HCT116 (cell line): ENCODE results near the gene TLR8. TPM values are rescaled to one million over a fixed set of nuclear protein-coding genes. Genes with fewer than 3 reads are reported as not detected.

Source experiments
- ATAC-seq: fragments of 200-7000 bp; cut with Tn5 transposase; 2 replicates; pipeline ENCODE4 v1.9.1; 2020; ENCODE audit warnings: mild to moderate bottlenecking, moderate library complexity
- BruUV-seq: library from RNA; stranded (reverse); fragments of 400-500 nt; replicated peaks from 2 replicates; lab custom pipeline; 2021; lab: Mats Ljungman, UMichigan
- CTCF ChIA-PET: fragments of 300-600 bp; sonication (Branson Sonifier 250); formaldehyde crosslinking; loops from one replicate; lab custom pipeline; 2021; ENCODE audit warnings: antibody characterized with exemption; lab: Charles Lee
- POLR2A ChIA-PET: fragments of 300-600, 350-600 bp; sonication (Branson Sonifier 250); formaldehyde crosslinking; loops from one replicate; lab custom pipeline; 2021; ENCODE audit warnings: antibody characterized with exemption; lab: Charles Lee
- RAD21 ChIA-PET, 2 experiments: fragments of 300-600 bp; sonication (Branson Sonifier 250); formaldehyde crosslinking; loops; one replicate each; lab custom pipeline; 2023; ENCODE audit warnings: low total read pairs in 2 of 2; ENCODE audit not compliant: uncharacterized antibody in 2 of 2, unreplicated experiment in 2 of 2, low non-redundant PET in 1 of 2; lab: Charles Lee
- DNase-seq: peaks from one replicate; pipeline ENCODE4 v3.0.0-alpha.2; 2010; ENCODE audit warnings: low read depth, low spot score
- H2AFZ ChIP-seq: fragments of 200-600 bp; shearing (Covaris generic), sonication (generic); 2 replicates; pipeline ENCODE4 v1.6.1; 2017; ENCODE audit warnings: low read depth, mixed run types, mixed read lengths, antibody characterized with exemption, low read length; ENCODE audit not compliant: poor library complexity, severe bottlenecking
- H3K27ac ChIP-seq: 2 replicates; pipeline ENCODE4 v1.5.1; 2012; ENCODE audit warnings: low read depth, low read length
- H3K27me3 ChIP-seq: fragments of 200-600 bp; sonication (generic); 2 replicates; pipeline ENCODE4 v1.6.1; 2016; ENCODE audit warnings: mixed run types, low read length, mixed read lengths; ENCODE audit not compliant: insufficient read depth
- H3K36me3 ChIP-seq, 2 experiments: fragments of 200-500 bp in 1 of 2; fragments of 200-600 bp in 1 of 2; sonication (Bioruptor generic) in 1 of 2; sonication (generic) in 1 of 2; 2 replicates each; pipeline versions ENCODE4 v1.5.1 to v1.6.1; 2014 to 2016; ENCODE audit warnings: low read length in 2 of 2, inconsistent platforms in 1 of 2, mixed read lengths in 1 of 2, mixed run types in 1 of 2; ENCODE audit not compliant: insufficient read depth in 2 of 2, control insufficient read depth in 1 of 2
- H3K4me1 ChIP-seq, 2 experiments: fragments of 200-600 bp in 1 of 2; sonication (generic) in 1 of 2; 2 replicates each; pipeline versions ENCODE4 v1.5.1 to v1.6.1; 2012 to 2017; ENCODE audit warnings: low read length in 2 of 2, inconsistent platforms in 1 of 2, mild to moderate bottlenecking in 1 of 2, mixed read lengths in 1 of 2, mixed run types in 1 of 2, moderate library complexity in 1 of 2; ENCODE audit not compliant: insufficient read depth in 2 of 2, control insufficient read depth in 1 of 2
- H3K4me2 ChIP-seq: fragments of 200-600 bp; sonication (generic); 2 replicates; pipeline ENCODE4 v1.6.1; 2017; ENCODE audit warnings: mixed run types, low read length, mixed read lengths
- H3K4me3 ChIP-seq, 2 experiments: fragments of 200-600 bp in 1 of 2; sonication (generic) in 1 of 2; replicated peaks in 1 of 2; 2 replicates each; pipeline ENCODE4 v1.5.1; 2011 to 2016; ENCODE audit warnings: low read length in 2 of 2, control low read depth in 1 of 2, low read depth in 1 of 2, mild to moderate bottlenecking in 1 of 2, mixed read lengths in 1 of 2, mixed run types in 1 of 2
- H3K79me2 ChIP-seq: fragments of 200-600 bp; sonication (generic); 2 replicates; pipeline ENCODE4 v1.6.1; 2017; ENCODE audit warnings: mild to moderate bottlenecking, mixed run types, low read length, moderate library complexity, mixed read lengths; ENCODE audit not compliant: insufficient read depth
- H3K9ac ChIP-seq: fragments of 200-600 bp; sonication (generic); 2 replicates; pipeline ENCODE4 v1.6.1; 2016; ENCODE audit warnings: low read length, mixed read lengths
- H3K9me2 ChIP-seq: fragments of 200-600 bp; sonication (generic), shearing (Covaris generic); 2 replicates; pipeline ENCODE4 v1.6.1; 2017; ENCODE audit warnings: mixed run types, mild to moderate bottlenecking, moderate library complexity; ENCODE audit not compliant: insufficient read depth
- H3K9me3 ChIP-seq, 2 experiments: fragments of 200-500 bp in 1 of 2; fragments of 200-600 bp in 1 of 2; sonication (Bioruptor generic) in 1 of 2; sonication (generic) in 1 of 2; 2 replicates each; pipeline ENCODE4 v1.6.1; 2014 to 2017; ENCODE audit warnings: low read length in 2 of 2, mixed read lengths in 2 of 2, inconsistent platforms in 1 of 2, low read depth in 1 of 2, mild to moderate bottlenecking in 1 of 2, mixed run types in 1 of 2, moderate library complexity in 1 of 2; ENCODE audit not compliant: control insufficient read depth in 1 of 2, insufficient read depth in 1 of 2
- H4K20me1 ChIP-seq: fragments of 200-600 bp; sonication (generic), shearing (Covaris generic); 2 replicates; pipeline ENCODE4 v1.6.1; 2017; ENCODE audit warnings: mixed run types, mild to moderate bottlenecking, moderate library complexity; ENCODE audit not compliant: insufficient read depth
- CBX3 ChIP-seq: IDR thresholded peaks from 2 replicates; pipeline ENCODE4 v1.6.1; 2012; ENCODE audit warnings: low read depth
- CEBPB ChIP-seq: IDR thresholded peaks from 2 replicates; pipeline ENCODE4 v1.6.1; 2012; ENCODE audit warnings: low read depth
- CTCF ChIP-seq, 3 experiments: fragments of 200-600 bp in 1 of 3; sonication (generic) in 1 of 3; IDR thresholded peaks in 2 of 3; conservative IDR thresholded peaks in 1 of 3; 2 replicates each; pipeline ENCODE4 v1.5.1; 2012 to 2017; ENCODE audit warnings: low read depth in 2 of 3, low read length in 2 of 3, antibody characterized with exemption in 1 of 3, borderline replicate concordance in 1 of 3, control low read depth in 1 of 3, mild to moderate bottlenecking in 1 of 3, mixed read lengths in 1 of 3, mixed run types in 1 of 3, moderate library complexity in 1 of 3; ENCODE audit not compliant: insufficient read depth in 1 of 3
- EGR1 ChIP-seq: IDR thresholded peaks from 2 replicates; pipeline ENCODE4 v1.6.1; 2012; ENCODE audit warnings: low read depth
- EZH2 ChIP-seq: fragments of 200-600 bp; sonication (generic); IDR thresholded peaks from 2 replicates; pipeline ENCODE4 v1.6.1; 2017; ENCODE audit warnings: antibody characterized with exemption, mixed run types
- EZH2phosphoT487 ChIP-seq: fragments of 200-600 bp; IDR thresholded peaks from 2 replicates; pipeline ENCODE4 v1.6.1; 2018; ENCODE audit warnings: antibody characterized with exemption, borderline replicate concordance
- JUND ChIP-seq: IDR thresholded peaks from 2 replicates; pipeline ENCODE4 v1.6.1; 2012
- MAX ChIP-seq: IDR thresholded peaks from 2 replicates; pipeline ENCODE4 v1.6.1; 2012
- POLR2A ChIP-seq: IDR thresholded peaks from 2 replicates; pipeline ENCODE4 v1.7.0; 2011; ENCODE audit warnings: borderline replicate concordance; ENCODE audit not compliant: insufficient read depth, insufficient read length; ENCODE audit errors: extremely low read depth
- POLR2AphosphoS5 ChIP-seq: IDR thresholded peaks from 2 replicates; pipeline ENCODE4 v1.6.1; 2011; ENCODE audit warnings: mild to moderate bottlenecking, low read depth, low read length, moderate library complexity
- RAD21 ChIP-seq: IDR thresholded peaks from 2 replicates; pipeline ENCODE4 v1.6.1; 2012; ENCODE audit warnings: low read depth, mild to moderate bottlenecking
- SIN3A ChIP-seq: IDR thresholded peaks from 2 replicates; pipeline ENCODE4 v1.6.1; 2012; ENCODE audit warnings: low read depth
- SRF ChIP-seq: IDR thresholded peaks from 2 replicates; pipeline ENCODE4 v1.6.1; 2012; ENCODE audit warnings: low read depth
- TCF7L2 ChIP-seq: IDR thresholded peaks from 2 replicates; pipeline ENCODE4 v1.7.0; 2011; ENCODE audit warnings: borderline replicate concordance, inconsistent platforms; ENCODE audit not compliant: insufficient read depth, insufficient read length; ENCODE audit errors: extremely low read depth
- YY1 ChIP-seq: IDR thresholded peaks from 2 replicates; pipeline ENCODE4 v1.6.1; 2011; ENCODE audit warnings: low read length, low read depth, moderate library complexity, mild to moderate bottlenecking; ENCODE audit not compliant: insufficient replicate concordance; ENCODE audit errors: extremely low read depth
- ZNF274 ChIP-seq: fragments of 200-500 bp; sonication (Bioruptor generic); IDR thresholded peaks from 2 replicates; pipeline ENCODE4 v1.6.1; 2014; ENCODE audit warnings: mild to moderate bottlenecking, low read depth, low read length, inconsistent platforms
- intact Hi-C: fragments of 100-400 bp; cut with micrococcal nuclease; formaldehyde crosslinking; loops from 2 replicates; pipeline ENCODE4 v1.10.0; 2022
- total RNA-seq: library from RNA; stranded (reverse); gene quantifications from one replicate; pipeline ENCODE4 v1.2.1, GENCODE V29; 2021; ENCODE audit not compliant: unreplicated experiment
- TF ChIP-seq, protein P1 (sequence below): IDR thresholded peaks from 2 replicates; pipeline ENCODE4 v1.6.1; 2011; ENCODE audit warnings: mild to moderate bottlenecking, low read length, moderate library complexity; ENCODE audit not compliant: insufficient replicate concordance; ENCODE audit errors: extremely low read depth
- TF ChIP-seq, protein P2 (sequence below): IDR thresholded peaks from 2 replicates; pipeline ENCODE4 v1.6.1; 2012

Gene TLR8
- total RNA-seq, 1 experiment from 2014 or later, result not detected

DNA sequence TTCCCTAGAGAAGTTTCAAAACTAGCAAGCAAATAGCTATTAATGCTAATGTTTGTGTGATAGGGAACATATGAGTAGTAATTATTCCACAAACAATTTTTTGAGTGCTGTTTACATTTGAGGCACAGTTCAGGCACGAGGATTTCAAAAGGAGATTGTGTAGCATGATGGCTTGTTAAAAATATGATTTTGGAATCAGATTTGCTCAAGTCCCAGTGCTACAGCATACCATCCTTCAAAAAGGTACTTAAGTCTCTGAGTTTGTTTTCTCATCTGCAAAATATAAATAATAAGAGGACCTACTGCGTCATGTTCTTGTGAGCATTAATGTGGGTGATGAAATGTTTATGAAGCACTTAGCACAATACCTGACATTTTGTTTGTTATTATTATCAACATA is 11.3 kb downstream of the TLR8 start (continued):
- TF ChIP-seq, protein P1, sequence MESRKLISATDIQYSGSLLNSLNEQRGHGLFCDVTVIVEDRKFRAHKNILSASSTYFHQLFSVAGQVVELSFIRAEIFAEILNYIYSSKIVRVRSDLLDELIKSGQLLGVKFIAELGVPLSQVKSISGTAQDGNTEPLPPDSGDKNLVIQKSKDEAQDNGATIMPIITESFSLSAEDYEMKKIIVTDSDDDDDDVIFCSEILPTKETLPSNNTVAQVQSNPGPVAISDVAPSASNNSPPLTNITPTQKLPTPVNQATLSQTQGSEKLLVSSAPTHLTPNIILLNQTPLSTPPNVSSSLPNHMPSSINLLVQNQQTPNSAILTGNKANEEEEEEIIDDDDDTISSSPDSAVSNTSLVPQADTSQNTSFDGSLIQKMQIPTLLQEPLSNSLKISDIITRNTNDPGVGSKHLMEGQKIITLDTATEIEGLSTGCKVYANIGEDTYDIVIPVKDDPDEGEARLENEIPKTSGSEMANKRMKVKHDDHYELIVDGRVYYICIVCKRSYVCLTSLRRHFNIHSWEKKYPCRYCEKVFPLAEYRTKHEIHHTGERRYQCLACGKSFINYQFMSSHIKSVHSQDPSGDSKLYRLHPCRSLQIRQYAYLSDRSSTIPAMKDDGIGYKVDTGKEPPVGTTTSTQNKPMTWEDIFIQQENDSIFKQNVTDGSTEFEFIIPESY, result no peak
- TF ChIP-seq JUND (no peak), EGR1 (no peak)
- TF ChIP-seq, all 23 proteins: peak for 0

DNA sequence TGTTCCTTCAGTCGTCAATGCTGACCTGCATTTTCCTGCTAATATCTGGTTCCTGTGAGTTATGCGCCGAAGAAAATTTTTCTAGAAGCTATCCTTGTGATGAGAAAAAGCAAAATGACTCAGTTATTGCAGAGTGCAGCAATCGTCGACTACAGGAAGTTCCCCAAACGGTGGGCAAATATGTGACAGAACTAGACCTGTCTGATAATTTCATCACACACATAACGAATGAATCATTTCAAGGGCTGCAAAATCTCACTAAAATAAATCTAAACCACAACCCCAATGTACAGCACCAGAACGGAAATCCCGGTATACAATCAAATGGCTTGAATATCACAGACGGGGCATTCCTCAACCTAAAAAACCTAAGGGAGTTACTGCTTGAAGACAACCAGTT is 12.6 kb downstream of the TLR8 start:
- Histone ChIP-seq H3K79me2 (no peaks in the 10 kb centered on the region), H3K4me3 (no peak overlapping the region), H3K27ac (no peak overlapping the region), H2AFZ (no peak overlapping the region), H3K36me3 (no peaks in the 10 kb centered on the region), H3K4me1 (no peaks in the 10 kb centered on the region), H3K27me3 (0 out of 2 replicates have a peak, but pooled peaks cover 3% of the 10 kb centered on the region), H4K20me1 (no peaks in the 10 kb centered on the region), H3K9me3 (no peaks in the 10 kb centered on the region), H3K9ac (no peak overlapping the region), H3K4me2 (no peak overlapping the region), H3K9me2 (no peaks in the 10 kb centered on the region)
- ChIA-PET CTCF (no interaction called here), POLR2A (no interaction called here), RAD21 (no interaction called here)
- TF ChIP-seq EZH2phosphoT487 (no peak), EGR1 (no peak), EZH2 (no peak), CBX3 (no peak), JUND (no peak), CEBPB (no peak), TCF7L2 (no peak), POLR2AphosphoS5 (no peak), MAX (no peak), ZNF274 (no peak), SRF (no peak), YY1 (no peak), POLR2A (no peak), CTCF (IDR thresholded peaks at IDR 0.05 in 2 of 3, conservative IDR thresholded peaks at IDR 0.05 in 1 of 3; ENCODE audit: borderline replicate concordance in 1 of 3, insufficient read depth in 1 of 3, low read depth in 2 of 3, low read length in 2 of 3) (no peak), RAD21 (no peak), SIN3A (no peak)
- TF ChIP-seq, protein P2, sequence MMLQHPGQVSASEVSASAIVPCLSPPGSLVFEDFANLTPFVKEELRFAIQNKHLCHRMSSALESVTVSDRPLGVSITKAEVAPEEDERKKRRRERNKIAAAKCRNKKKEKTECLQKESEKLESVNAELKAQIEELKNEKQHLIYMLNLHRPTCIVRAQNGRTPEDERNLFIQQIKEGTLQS, result no peak
- TF ChIP-seq, protein P1, result no peak
- ATAC-seq, result no peak
- BruUV-seq, result no TSS peak
- intact Hi-C loops, result no loop called here
- no peak for DNase-seq
